Measurements from ENCODE around the gene PKM. TPM values are rescaled to one million over a fixed set of nuclear protein-coding genes. Genes with fewer than 3 reads are reported as not detected.
"Not testable (repeated sequence)": the region's sequence is repeated elsewhere in the genome, so short reads cannot be mapped to it uniquely, and the experiment has no call there.

Gene PKM
- polyA plus RNA-seq, 3 donors = 636 to 752 (median 681) TPM

DNA sequence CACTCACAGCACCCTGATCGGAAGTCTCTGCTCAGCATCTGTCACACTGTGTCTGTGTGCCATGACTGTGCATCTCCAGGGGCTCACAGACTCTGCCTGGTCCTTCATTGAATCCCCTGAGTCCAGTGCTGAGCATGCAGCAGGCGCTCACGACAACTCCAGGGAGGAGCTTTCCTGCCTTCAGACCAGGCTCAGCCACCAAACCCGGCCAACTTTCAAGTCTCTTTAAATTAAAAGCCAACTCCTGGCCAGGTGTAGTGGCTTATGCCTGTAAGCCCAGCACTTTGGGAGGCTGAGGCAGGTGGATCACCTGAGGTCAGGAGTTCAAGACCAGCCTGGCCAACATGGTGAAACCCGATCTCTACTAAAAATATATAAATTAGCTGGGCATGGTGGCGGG, 57.6 kb downstream of the PKM start:
- no peak for DNase-seq (ENCODE audit: extremely low read depth in 1 of 11, low read depth in 9 of 11, low spot score in 4 of 11)

DNA sequence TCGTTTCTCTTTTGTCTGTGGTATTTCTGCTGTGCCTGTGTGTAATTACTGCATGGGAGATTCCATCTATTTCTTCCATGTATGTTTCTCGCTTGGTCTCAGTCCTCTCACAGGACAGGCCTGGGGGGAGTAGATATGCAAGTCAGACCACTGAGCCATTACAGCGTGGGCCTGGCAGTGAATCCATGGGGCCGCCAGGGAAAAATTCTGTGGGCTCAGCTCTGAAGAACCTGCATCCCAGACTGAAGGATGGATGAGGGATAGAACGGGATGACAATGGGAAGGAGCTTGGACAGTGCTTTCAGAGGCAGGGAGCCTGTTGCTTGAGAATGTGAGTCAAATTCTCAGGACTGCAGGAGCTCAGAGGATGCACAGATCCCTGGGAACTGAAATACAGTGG, 58.2 kb downstream of the PKM start:
- no peak for DNase-seq (ENCODE audit: extremely low read depth in 1 of 11, low read depth in 9 of 11, low spot score in 4 of 11)

DNA sequence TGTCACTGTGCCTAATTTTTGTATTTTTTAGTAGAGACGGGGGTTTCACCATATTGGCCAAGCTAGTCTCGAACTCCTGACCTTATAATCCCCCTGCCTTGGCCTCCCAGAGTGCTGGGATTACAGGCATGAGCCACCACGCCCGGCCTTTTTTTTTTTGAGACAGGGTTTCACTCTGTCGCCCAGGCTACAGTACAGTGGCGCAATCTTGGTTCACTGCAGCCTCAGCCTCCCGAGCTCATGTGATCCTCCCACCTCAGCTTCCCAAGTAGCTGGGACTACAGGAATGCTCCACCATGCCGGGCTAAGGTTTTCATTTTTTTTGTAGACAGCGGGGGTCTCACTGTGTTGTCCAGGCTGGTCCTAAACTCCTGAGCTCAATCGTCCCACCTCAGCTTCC, 59.0 kb downstream of the PKM start:
- not testable (repeated sequence) for DNase-seq (ENCODE audit: extremely low read depth in 1 of 11, low read depth in 9 of 11, low spot score in 4 of 11)

DNA sequence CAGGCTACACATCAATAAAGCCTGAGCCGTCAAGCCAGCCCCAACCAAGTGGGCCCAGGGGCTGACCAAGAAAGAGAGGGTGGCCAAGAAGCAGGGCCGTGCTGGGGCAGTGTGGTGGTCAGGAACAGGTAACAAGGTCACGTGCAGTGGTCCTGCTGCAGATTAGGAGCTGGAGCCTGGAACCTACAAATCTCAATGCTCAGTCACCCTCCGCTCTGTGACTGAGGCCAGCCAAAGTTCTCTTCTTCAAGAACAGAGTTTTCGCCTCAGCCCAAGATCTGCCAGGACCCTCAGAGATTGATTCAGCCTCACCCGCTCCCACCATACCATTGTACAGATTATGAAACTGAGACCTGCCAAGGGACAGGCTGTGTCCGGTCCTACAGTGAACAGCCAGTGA, 60.3 kb downstream of the PKM start:
- no peak for DNase-seq (ENCODE audit: extremely low read depth in 1 of 11, low read depth in 9 of 11, low spot score in 4 of 11)

DNA sequence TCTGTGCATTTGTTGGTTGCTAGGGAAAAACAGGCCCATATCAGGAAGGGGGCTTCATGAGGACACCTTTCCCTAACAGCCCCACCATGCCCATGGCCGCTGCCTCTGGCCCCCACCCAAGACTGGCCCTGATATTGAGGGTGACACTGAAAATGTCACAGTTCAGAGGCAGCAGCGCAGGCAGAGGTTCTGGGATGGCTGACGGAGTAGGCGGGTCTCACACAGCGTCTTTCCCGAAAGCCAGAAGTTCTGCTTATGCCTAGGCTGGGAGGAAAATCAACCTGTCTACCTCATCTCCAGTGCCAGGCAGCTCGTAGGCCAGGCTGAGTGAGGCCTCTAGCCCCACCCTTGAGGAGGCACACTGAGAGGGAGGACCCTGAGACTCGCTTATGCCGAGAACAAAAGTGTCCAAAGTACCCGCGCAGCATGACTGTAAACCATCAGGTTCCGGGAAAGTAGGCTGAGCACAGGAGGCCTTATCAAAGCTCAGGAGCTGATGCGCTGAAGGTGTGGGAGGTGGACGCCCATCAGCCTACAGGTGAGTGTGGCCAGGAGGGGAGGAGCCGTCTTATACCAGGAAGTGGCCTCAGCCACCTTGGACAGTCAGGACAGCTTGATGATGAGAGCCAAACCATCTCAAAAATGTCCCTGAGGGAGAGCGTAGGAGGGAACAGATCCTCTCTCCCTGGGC, 60.9 kb downstream of the PKM start:
- DNase-seq (ENCODE audit: extremely low read depth in 1 of 11, low read depth in 9 of 11, low spot score in 4 of 11) = no peak

DNA sequence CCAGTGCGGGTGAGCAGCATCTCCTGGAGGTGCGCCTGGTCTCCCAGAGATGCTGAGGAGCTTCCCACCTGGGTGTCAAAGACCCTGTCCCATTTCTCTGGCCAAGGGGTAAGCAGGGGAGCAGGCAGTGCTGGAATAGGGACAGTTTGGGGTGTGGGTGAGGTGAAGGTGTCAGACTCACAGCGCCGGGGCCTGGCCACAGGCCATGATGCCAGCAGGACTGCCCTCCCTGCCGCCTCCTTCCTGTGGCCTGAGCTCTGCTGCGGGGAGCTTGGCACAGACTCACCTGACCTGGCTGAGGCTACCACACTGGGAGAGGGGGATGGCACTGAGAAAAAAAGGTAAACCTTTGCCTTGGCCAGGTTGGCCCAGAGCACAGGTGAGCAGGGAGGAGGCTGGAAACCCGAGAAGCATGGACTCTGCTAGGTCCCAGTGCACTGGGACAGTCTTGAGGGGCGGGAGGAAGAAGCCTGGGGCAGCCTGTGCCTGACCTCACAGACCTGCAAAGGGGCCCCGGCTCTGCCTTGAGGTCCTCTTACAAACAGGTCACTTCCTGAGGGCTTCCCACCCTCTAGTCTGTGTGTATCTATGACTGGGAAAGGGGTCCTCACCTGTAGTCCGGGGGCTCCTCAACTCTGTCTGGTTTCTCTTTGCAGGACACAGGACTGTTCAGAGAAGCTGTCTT, 61.6 kb downstream of the PKM start:
- no peak for DNase-seq (ENCODE audit: extremely low read depth in 1 of 11, low read depth in 9 of 11, low spot score in 4 of 11)

DNA sequence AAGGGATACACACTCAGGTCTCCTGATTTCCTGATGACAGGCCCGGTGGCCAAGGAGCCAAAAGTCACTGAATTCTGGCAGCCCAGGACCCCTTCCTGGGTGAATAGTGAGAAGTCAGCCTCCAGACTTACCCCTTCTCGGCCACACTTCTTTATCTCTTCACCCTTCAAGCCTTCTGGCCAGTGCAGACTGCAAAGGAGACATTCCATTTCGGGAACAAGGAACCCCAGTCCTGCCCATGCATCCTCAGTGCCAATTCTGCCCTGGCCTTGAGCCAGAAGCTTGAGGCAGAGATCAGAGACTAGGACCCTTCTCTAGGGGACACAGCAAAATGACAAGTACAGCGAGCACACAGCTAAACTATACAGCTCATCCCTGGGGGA, 62.2 kb downstream of the PKM start:
- DNase-seq (ENCODE audit: extremely low read depth in 1 of 11, low read depth in 9 of 11, low spot score in 4 of 11) = no peak

DNA sequence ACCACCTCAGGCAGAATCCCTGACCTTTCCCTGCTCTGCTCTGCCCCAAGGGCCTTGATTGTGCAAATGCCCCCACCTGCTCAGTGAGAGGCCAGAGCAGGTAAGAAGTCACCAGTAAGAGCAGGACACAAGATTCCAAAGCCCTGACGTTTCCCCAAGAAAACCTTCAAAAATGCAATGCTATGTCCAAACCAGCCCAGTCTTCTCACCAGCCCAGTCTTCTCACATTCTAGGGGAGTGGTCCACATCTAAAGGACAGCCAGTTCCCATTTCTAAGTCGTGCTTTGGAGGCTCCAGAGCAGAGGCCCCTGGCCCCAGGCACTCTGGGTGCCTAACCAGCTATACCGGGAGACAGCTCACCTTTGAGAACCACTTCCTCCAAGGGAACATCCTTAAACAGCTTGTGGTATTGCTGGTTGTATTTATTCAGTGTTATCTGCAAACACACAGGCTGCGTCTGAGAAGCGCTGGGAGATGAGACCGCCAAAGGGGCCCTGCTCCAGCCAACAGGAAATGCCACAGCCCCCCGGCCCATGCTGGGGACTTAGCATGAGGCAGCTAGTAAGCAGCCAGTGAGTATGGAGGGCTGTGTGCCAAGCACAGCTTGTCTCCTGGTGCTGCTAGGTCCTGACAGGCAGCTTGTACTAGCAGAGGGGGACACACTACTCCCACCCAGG, 62.7 kb downstream of the PKM start:
- DNase-seq (ENCODE audit: extremely low read depth in 1 of 11, low read depth in 9 of 11, low spot score in 4 of 11) = peak in 3 of 11 donors; percentile 15 to 18 (median 18)

DNA sequence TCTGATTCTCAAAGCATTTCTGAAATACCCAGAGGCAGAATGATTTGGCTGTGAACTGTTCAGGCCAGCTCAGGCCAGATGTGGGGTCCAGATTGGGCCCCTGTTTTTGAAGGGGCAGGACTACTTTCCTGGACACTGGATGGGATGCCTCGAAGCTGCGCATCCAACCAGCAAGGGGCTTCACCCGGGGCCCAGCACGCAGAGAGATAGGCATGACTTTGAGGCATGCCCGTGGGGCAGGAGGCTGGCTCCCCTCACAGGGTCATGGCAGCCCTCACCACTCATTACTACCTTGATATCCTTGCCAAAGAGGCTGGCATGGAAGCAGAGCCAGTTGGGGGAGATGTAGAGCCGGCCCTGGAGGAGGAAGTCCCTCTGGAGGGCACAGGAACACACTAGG, 63.5 kb downstream of the PKM start:
- no peak for DNase-seq (ENCODE audit: extremely low read depth in 1 of 11, low read depth in 9 of 11, low spot score in 4 of 11)

DNA sequence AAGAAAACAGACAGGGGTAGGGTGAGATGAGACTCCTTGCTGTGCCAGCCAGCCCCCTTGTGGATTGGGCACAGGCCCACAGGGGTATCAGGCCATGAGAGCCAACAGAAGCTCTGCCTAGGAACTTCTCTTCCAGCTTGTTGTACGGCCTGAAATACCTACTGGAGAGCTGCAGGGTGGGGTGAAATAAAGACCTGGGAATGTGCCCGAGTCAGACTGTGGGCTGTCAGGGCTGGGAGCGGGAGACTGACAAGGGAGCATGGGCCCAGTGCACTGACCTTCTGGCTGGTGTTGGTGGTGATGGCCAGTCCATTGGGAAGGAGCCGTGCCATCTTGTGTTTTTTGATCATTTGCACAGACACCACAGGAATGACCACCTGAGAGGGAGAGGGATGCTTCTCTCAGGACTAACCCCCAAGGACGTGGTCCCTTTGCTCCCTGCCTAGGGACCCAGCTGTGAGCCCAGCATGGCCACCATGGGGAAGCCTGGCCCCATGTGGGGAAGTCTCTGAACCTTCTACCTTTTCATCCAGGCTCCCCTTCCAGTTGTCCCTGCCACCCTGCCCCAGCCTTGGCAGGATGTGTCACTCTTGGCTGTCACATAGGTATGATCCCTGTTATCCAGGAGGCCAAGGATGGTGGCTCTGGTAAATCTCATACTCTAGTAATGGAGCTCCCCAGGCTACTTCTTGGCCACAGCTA, 64.1 kb downstream of the PKM start:
- no peak for DNase-seq (ENCODE audit: extremely low read depth in 1 of 11, low read depth in 9 of 11, low spot score in 4 of 11)

DNA sequence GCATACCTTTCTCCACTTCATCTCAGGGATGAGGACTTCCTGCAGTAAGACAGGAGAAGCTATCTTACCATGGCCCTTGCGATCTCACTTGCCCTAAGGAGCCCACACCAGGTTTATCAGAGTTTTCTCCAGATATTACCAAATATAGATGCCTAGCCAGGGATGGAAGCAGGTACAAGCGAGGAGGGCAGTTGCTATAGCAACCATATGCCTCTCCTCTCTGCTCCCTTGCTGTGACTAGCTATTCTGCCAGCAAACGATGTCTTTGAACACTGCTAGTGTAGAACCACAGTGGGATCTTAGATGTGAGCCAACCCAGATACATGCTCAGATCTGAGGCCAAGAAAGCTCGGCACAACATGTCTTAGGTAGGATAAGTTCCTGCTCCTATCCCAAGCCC, 67.3 kb downstream of the PKM start:
- no peak for DNase-seq (ENCODE audit: extremely low read depth in 1 of 11, low read depth in 9 of 11, low spot score in 4 of 11)

DNA sequence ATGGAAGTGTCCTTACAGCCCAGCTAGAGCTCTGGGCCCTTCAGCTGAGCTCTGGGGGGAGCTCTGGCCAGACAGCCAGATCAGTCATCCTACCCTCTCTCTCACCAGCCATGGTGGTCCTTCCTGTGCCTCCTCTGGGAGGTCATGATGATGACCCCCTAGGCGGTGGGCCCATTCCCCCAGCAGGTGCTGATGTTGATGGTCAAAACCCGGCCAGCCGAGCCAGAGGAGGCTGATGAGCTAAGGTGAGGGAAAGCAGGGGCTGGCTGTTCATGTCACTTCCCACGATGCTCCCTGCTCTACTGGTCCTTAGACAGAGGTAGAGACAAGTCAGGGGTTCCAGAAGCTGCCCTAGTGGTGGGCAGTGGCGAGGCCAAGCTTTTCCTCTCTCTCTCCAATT, 68.4 kb downstream of the PKM start:
- DNase-seq (ENCODE audit: extremely low read depth in 1 of 11, low read depth in 9 of 11, low spot score in 4 of 11) = no peak

DNA sequence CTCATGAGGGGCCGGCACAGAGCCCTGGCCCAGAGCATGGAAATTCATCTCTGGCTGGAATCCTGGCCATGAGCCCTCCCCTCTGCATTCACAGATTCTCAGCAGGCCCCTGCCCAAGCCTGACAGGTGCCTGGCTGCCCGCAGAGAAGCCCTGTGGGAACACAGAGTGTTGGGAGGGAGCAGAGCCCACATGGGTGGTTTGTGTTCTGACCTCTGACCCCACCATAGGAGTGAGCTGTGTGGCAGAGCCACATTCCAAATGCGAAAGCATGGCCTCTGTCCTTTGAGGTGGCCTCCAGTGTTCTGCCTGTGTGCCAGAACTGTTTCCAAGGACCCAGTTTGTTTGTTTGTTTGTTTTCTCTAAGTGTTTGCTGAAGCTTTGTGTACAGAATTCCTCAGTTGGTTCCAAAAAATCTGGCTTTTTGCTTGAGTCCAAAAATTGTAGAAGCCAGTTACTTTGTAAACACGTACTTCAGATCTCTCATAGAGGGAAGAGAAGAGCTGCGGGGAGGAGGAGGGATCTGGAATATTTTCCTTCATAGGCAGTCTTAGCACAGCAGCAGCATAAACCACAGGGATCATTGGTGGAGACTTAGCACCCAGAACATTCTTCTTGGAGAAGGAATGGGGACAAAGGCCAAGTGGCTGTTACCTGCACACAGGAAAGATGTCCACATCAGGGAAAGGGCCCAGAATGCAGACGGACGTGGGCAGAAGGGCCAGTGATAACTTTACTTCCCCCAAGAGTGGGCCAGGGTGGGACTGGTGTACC, 69.4 kb downstream of the PKM start:
- DNase-seq (ENCODE audit: extremely low read depth in 1 of 11, low read depth in 9 of 11, low spot score in 4 of 11) = no peak

DNA sequence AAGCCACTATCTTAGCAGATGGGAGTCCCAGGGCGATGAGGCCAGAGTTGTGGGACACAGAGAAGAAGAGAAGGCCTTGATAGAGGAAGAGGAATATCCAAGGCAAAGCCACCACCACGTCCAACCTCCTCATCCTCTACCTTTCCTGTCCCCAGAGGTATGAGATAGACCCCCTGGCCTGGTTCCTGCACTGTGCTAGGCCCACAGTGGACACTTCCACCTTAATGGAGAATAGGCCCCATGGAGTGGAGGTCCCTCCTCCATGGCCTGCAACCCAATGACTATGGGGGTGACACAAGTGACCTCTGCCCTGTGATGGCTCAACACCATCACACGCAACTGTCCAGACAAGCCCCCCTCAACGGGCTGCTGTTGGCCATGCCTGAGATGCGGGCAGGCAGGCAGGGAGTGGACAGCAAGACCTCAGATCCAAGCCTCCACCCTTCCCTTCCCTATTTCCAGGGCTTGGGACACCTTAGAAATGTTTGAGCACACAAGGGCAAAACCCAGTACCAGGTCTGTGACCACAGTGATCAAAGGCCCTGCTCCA, 70.2 kb downstream of the PKM start:
- DNase-seq (ENCODE audit: extremely low read depth in 1 of 11, low read depth in 9 of 11, low spot score in 4 of 11) = no peak

DNA sequence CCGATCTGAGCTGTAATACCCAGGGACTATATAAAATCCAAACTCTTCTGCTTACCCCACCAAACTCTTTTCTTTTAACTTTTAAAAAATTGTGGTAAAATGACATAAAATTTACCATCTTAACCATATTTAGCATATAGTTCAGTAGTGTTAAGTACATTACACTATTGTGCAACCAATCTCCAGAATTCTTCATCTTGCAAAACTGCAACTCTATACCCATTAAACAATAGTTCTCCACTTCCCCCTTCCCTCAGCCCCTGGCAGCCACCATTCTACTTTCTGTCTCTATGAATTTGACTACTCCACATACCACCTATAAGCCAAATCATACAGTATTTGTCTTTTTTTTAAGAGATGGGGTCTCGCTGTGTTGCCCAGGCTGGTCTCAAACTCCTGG, 74.1 kb downstream of the PKM start:
- DNase-seq (ENCODE audit: extremely low read depth in 1 of 11, low read depth in 9 of 11, low spot score in 4 of 11) = no peak

DNA sequence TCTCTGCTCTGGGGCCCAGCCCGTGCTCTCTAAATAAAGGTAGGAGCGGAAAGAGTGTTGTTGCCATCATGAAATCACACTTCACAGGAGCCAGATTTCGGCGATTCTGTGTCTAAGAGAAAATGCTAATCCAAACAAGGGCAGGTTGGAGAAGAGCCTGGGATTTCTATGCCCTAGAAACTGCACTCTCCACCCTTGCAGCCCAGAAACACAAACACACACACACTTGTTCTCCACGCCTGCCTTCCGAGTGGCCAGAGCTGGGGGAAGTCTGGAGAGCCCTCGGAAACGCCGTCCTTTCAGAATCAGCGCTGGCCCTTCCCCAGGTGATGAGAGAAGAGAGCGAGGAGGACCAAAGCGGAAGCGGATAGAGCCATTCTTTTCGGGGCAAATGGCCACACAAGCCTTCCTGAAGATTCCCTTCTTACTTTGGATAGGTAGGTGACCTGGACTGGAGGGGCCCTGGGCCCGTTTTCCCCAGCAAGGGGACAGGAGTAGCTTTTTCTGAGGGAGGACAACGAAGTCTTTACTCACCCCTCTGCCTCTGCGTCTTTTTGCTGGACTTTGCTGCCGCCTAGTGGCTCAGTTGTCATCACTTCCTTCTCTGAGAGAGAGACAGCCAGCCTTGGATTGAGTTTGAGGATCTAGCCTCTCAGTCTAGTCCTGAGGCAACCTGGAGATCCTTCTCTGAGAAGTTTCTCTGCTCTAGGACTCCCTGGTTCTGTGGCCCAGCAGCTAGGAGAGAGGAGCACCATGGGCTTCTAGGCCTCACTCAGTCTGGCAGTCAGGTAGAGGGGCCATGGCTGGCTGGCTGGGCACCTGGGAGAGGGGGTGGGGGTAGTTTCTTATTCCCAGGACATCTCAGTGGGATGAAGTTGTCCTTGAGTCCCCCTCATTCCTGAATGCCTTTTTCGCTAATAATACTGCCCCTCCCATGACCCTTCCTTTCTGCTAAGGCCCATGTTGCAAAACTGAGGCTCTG, 75.1 kb downstream of the PKM start:
- DNase-seq (ENCODE audit: extremely low read depth in 1 of 11, low read depth in 9 of 11, low spot score in 4 of 11) = peak; percentile 69 to 91 (median 85)

DNA sequence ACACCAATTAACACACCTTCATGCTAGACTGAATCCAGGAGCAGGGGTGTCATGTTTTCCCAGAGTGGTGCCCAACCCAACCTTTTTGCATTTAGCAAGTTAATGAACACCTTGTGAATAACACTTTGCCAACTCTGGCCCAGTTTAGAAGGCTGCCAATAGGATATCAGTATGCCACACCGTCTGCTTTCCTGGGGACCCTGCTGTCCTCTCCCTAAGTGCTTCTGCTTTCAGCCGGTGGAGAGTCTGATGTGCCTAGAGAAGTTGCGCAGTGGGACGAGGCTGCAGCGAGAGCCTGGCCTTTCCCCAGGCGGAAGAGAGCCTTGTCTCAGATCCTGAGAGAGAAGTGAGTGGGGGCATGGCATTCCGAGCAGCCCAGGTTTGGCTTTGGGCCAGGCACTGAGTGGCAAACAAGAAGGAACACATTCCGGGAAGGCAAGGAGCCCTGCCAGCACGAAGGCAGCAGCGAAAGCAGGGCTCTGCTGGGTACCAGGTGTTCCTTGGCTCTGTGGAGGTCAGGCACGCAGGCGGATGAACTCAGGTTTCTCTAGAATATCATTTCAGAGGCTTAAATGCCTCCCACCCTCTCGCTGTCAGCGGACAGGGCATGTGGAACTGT, 75.9 kb downstream of the PKM start:
- peak; percentile 70 to 90 (median 73) for DNase-seq (ENCODE audit: extremely low read depth in 1 of 11, low read depth in 9 of 11, low spot score in 4 of 11)
